K562 (cell line): Measurements from ENCODE around the gene SEZ6. TPM values are rescaled to one million over a fixed set of nuclear protein-coding genes. Genes with fewer than 3 reads are reported as not detected.

Source experiments
- BMI1 ChIP-seq: fragments of 150-350 bp; IDR thresholded peaks from 2 replicates; pipeline ENCODE4 v1.6.1; 2014; ENCODE audit warnings: low read length
- DEAF1 ChIP-seq: fragments of 450-650 bp; formaldehyde crosslinking; IDR thresholded peaks from 2 replicates; pipeline ENCODE4 v1.4.0; 2020; ENCODE audit warnings: mild to moderate bottlenecking, moderate library complexity
- DIDO1 ChIP-seq: fragments of 450-650 bp; IDR thresholded peaks from 2 replicates; pipeline ENCODE4 v1.6.1; 2016; ENCODE audit warnings: low read depth, missing biosample characterization, missing genetic modification characterization
- E2F8 ChIP-seq: fragments of 450-650 bp; IDR thresholded peaks from 2 replicates; pipeline ENCODE4 v1.7.1; 2018; ENCODE audit warnings: mild to moderate bottlenecking, low read depth; ENCODE audit not compliant: partially characterized antibody
- PCBP1 ChIP-seq: fragments of 200-400 bp; formaldehyde crosslinking; IDR thresholded peaks from 2 replicates; pipeline ENCODE4 v1.6.1; 2018; ENCODE audit warnings: mild to moderate bottlenecking, low read depth, low read length; ENCODE audit not compliant: poor library complexity, severe bottlenecking
- POLR2AphosphoS2 ChIP-seq: IDR thresholded peaks from 2 replicates; pipeline ENCODE4 v1.6.1; 2012; ENCODE audit warnings: low read length, improper control_type of control experiment
- RFX7 ChIP-seq: fragments of 250-450 bp; sonication (Bioruptor Pico); IDR thresholded peaks from 2 replicates; pipeline ENCODE4 v1.5.1; 2021; ENCODE audit warnings: mild to moderate bottlenecking
- SETDB1 ChIP-seq: IDR thresholded peaks from one replicate; pipeline ENCODE4 v1.6.1; 2012; ENCODE audit warnings: low read length, control low read depth, inconsistent platforms
- TCF7 ChIP-seq: sonication (generic); IDR thresholded peaks from 2 replicates; pipeline ENCODE4 v1.6.1; 2016; ENCODE audit warnings: antibody characterized with exemption, borderline replicate concordance
- ZNF24 ChIP-seq: fragments of 450-650 bp; IDR thresholded peaks from 2 replicates; pipeline ENCODE4 v1.6.1; 2016
- ZNF280B ChIP-seq: fragments of 250-450 bp; sonication (Bioruptor Pico); IDR thresholded peaks from 2 replicates; pipeline ENCODE4 v1.5.1; 2021; ENCODE audit warnings: mild to moderate bottlenecking
- ZNF398 ChIP-seq: fragments of 250-450 bp; sonication (Bioruptor Pico); IDR thresholded peaks from 2 replicates; pipeline ENCODE4 v1.8.0; 2021; ENCODE audit warnings: moderate library complexity, mild to moderate bottlenecking, inconsistent platforms
- ZNF696 ChIP-seq: fragments of 250-450 bp; sonication (Bioruptor Pico); conservative IDR thresholded peaks from 2 replicates; pipeline ENCODE4 v1.4.0; 2020; ENCODE audit warnings: mild to moderate bottlenecking, moderate library complexity
- ZNF780A ChIP-seq: fragments of 250-450 bp; sonication (Bioruptor Pico); IDR thresholded peaks from 2 replicates; pipeline ENCODE4 v1.5.0; 2021; ENCODE audit warnings: mild to moderate bottlenecking
- polyA plus RNA-seq, 8 experiments: library from polyadenylated mRNA; depleted of rRNA in 4 of 8; stranded (reverse) in 5 of 8; unstranded in 3 of 8; fragments of >200 nt; fragmentation: Nextera tagmentation in 2 of 8; fragmentation: Illumina TruSeq in 1 of 8; extraction: Ambion mirVana in 2 of 8; extraction: Trizol in 1 of 8; gene quantifications; 2 replicates each; pipeline versions ENCODE4 v1.2.1 to v1.2.3, GENCODE V29; 2011 to 2014; ENCODE audit warnings: inconsistent platforms in 1 of 8, missing spikeins in 1 of 8
- total RNA-seq, 7 experiments: library from RNA; depleted of rRNA in 6 of 7; stranded (reverse); fragments of >200 nt in 6 of 7; fragmentation: Illumina TruSeq in 2 of 7; extraction: Trizol in 2 of 7; gene quantifications; 2 replicates each; pipeline versions ENCODE4 v1.2.1 to v1.2.3, GENCODE V29; 2011 to 2021; ENCODE audit warnings: low replicate concordance in 1 of 7

The SEZ6 gene
- total and polyA plus RNA-seq, 9 of the 15 experiments (the other 6 are each of a cell fraction or from before 2014, with no cell fraction given) = not detected

GRCh38 chr17:28912281-28912937 is 93.4 kb downstream of the SEZ6 start (continued):
- TF ChIP-seq DIDO1 (tag) (no peak), DEAF1 (CRISPR knock-in tag) (0 out of 2 replicates have a peak, but pooled peaks have one; percentile 51), BMI1 (no peak), POLR2AphosphoS2 (peak; percentile 81; the same call in 1 of the 2 replicates), ZNF24 (no peak), ZNF280B (CRISPR knock-in tag) (no peak), ZNF398 (CRISPR knock-in tag) (no peak), RFX7 (CRISPR knock-in tag) (no peak), ZNF696 (CRISPR knock-in tag) (no peak), TCF7 (no peak), SETDB1 (no peak), E2F8 (no peak), ZNF780A (no peak), PCBP1 (no peak)
